GM23338 (cell line): ENCODE results near the gene ARL14. TPM values are rescaled to one million over a fixed set of nuclear protein-coding genes. Genes with fewer than 3 reads are reported as not detected.

Experiments used
- ATAC-seq: fragments of 200-7000 bp; cut with Tn5 transposase; 3 replicates; pipeline ENCODE4 v1.9.1; 2020
- DNase-seq: peaks from one replicate; pipeline ENCODE4 v3.0.0-alpha.2; 2015; ENCODE audit warnings: low spot score
- H2AFZ ChIP-seq: fragments of 200-600 bp; sonication (generic); 2 replicates; pipeline ENCODE4 v1.8.0; 2016; ENCODE audit warnings: antibody characterized with exemption, mild to moderate bottlenecking, moderate library complexity
- H3F3A ChIP-seq: fragments of 200-600 bp; sonication (generic); replicated peaks from 2 replicates; pipeline ENCODE4 v1.8.0; 2017; ENCODE audit warnings: antibody characterized with exemption, mixed run types, low read depth
- H3K27ac ChIP-seq: fragments of 200-600 bp; sonication (generic); 2 replicates; pipeline ENCODE4 v1.6.1; 2016; ENCODE audit warnings: low read depth
- H3K27me3 ChIP-seq: fragments of 200-600 bp; sonication (generic); 2 replicates; pipeline ENCODE4 v1.8.0; 2016; ENCODE audit warnings: mild to moderate bottlenecking, mixed run types, moderate library complexity; ENCODE audit not compliant: insufficient read depth
- H3K36me3 ChIP-seq: fragments of 200-600 bp; sonication (generic); 2 replicates; pipeline ENCODE4 v1.8.0; 2016; ENCODE audit warnings: mild to moderate bottlenecking; ENCODE audit not compliant: insufficient read depth
- H3K4me1 ChIP-seq: fragments of 200-600 bp; sonication (generic); 2 replicates; pipeline ENCODE4 v1.8.0; 2016; ENCODE audit warnings: mild to moderate bottlenecking, moderate library complexity; ENCODE audit not compliant: insufficient read depth
- H3K4me2 ChIP-seq: fragments of 200-600 bp; sonication (generic); 2 replicates; pipeline ENCODE4 v1.7.1; 2017; ENCODE audit warnings: mixed run types
- H3K4me3 ChIP-seq: fragments of 200-600 bp; sonication (generic); 2 replicates; pipeline ENCODE4 v1.6.1; 2016; ENCODE audit warnings: mixed run types
- H3K79me2 ChIP-seq: fragments of 200-600 bp; sonication (generic); replicated peaks from 2 replicates; pipeline ENCODE4 v1.8.0; 2017; ENCODE audit warnings: mild to moderate bottlenecking; ENCODE audit not compliant: insufficient read depth
- H3K9me2 ChIP-seq: fragments of 200-600 bp; sonication (generic); 2 replicates; pipeline ENCODE4 v1.8.0; 2017; ENCODE audit not compliant: insufficient read depth
- H4K20me1 ChIP-seq: fragments of 200-600 bp; sonication (generic); replicated peaks from 2 replicates; pipeline ENCODE4 v1.8.0; 2017; ENCODE audit warnings: mild to moderate bottlenecking; ENCODE audit not compliant: insufficient read depth
- H3K27ac Mint-ChIP-seq: 2 replicates; pipeline ENCODE4 v1.8.0; 2020; ENCODE audit warnings: inconsistent platforms, mild to moderate bottlenecking, moderate library complexity, mixed read lengths
- H3K27me3 Mint-ChIP-seq: 3 replicates; pipeline ENCODE4 v1.8.0; 2022; ENCODE audit warnings: low read depth, mild to moderate bottlenecking, moderate library complexity, mixed read lengths, inconsistent platforms; ENCODE audit not compliant: insufficient read depth, poor library complexity
- H3K36me3 Mint-ChIP-seq: 3 replicates; pipeline ENCODE4 v1.8.0; 2021; ENCODE audit warnings: low read depth, mild to moderate bottlenecking, inconsistent platforms, moderate library complexity, mixed read lengths
- H3K4me1 Mint-ChIP-seq: 3 replicates; pipeline ENCODE4 v1.8.0; 2020; ENCODE audit warnings: mild to moderate bottlenecking, inconsistent platforms, mixed read lengths
- H3K4me3 Mint-ChIP-seq: 3 replicates; pipeline ENCODE4 v1.8.0; 2021; ENCODE audit warnings: moderate library complexity, mild to moderate bottlenecking, inconsistent platforms, mixed read lengths
- H3K9me3 Mint-ChIP-seq: 3 replicates; pipeline ENCODE4 v1.8.0; 2020; ENCODE audit warnings: moderate library complexity, mild to moderate bottlenecking, inconsistent platforms, mixed read lengths
- CREB1 ChIP-seq: fragments of 250-450 bp; sonication (Bioruptor Pico); IDR thresholded peaks from 2 replicates; pipeline ENCODE4 v1.5.0; 2020; ENCODE audit warnings: low read depth, mild to moderate bottlenecking, moderate library complexity
- CTCF ChIP-seq, 2 experiments: fragments of 200-600 bp in 1 of 2; sonication (generic) in 1 of 2; conservative IDR thresholded peaks; 2 replicates each; pipeline versions ENCODE4 v1.5.1 to v1.6.1; 2016 to 2017; ENCODE audit warnings: antibody characterized with exemption in 2 of 2, low read depth in 2 of 2, mild to moderate bottlenecking in 2 of 2, moderate library complexity in 1 of 2
- ETS1 ChIP-seq: IDR thresholded peaks from 2 replicates; pipeline ENCODE4 v1.6.1; 2016; ENCODE audit warnings: antibody characterized with exemption
- EZH2 ChIP-seq: fragments of 200-600 bp; sonication (generic); IDR thresholded peaks from one replicate; pipeline ENCODE4 v1.8.0; 2017; ENCODE audit warnings: antibody characterized with exemption, mild to moderate bottlenecking, low read depth; ENCODE audit not compliant: unreplicated experiment
- JUNB ChIP-seq: IDR thresholded peaks from one replicate; pipeline ENCODE4 v1.6.1; 2016; ENCODE audit warnings: antibody characterized with exemption; ENCODE audit not compliant: unreplicated experiment
- REST ChIP-seq: IDR thresholded peaks from one replicate; pipeline ENCODE4 v1.6.1; 2018; ENCODE audit warnings: antibody characterized with exemption; ENCODE audit not compliant: unreplicated experiment
- STAT1 ChIP-seq: IDR thresholded peaks from one replicate; pipeline ENCODE4 v1.6.1; 2016; ENCODE audit warnings: antibody characterized with exemption; ENCODE audit not compliant: unreplicated experiment
- ZNF114 ChIP-seq: fragments of 250-450 bp; sonication (Bioruptor Pico); IDR thresholded peaks from 2 replicates; pipeline ENCODE4 v1.5.0; 2020; ENCODE audit warnings: mild to moderate bottlenecking, moderate library complexity
- polyA plus RNA-seq: library from polyadenylated mRNA; unstranded; fragments of >200 nt; fragmentation: Nextera tagmentation; extraction: Ambion mirVana; gene quantifications from 2 replicates; pipeline ENCODE4 v1.2.1, GENCODE V29; 2016
- total RNA-seq: library from RNA; depleted of rRNA; stranded (reverse); fragments of >200 nt; shearing (Covaris generic); gene quantifications from 2 replicates; pipeline ENCODE4 v1.2.3, GENCODE V29; 2014

ARL14 gene
- total and polyA plus RNA-seq, 2 experiments from 2014 or later, result not detected

- Mint-ChIP-seq H3K4me1 (no peaks in the 10 kb centered on the region), H3K4me3 (no peak overlapping the region), H3K9me3 (no peaks in the 10 kb centered on the region), H3K27me3 (peaks cover 2% of the 10 kb centered on the region), H3K36me3 (no peaks in the 10 kb centered on the region), H3K27ac (no peak overlapping the region)
- no peak overlapping the region for H3K4me3 ChIP-seq
- no peaks in the 10 kb centered on the region for H3K36me3 ChIP-seq
- DNase-seq, result no peak
- no peaks in the 10 kb centered on the region for H3K4me1 ChIP-seq
- ATAC-seq, result no peak
- TF ChIP-seq CTCF (conservative IDR thresholded peaks at IDR 0.05; ENCODE audit: low read depth in 2 of 2), result no peak
- TF ChIP-seq ZNF114, result no peak
- no peaks in the 10 kb centered on the region for H3K9me2 ChIP-seq
- H4K20me1 ChIP-seq, result no peaks in the 10 kb centered on the region
- no peak overlapping the region for H2AFZ ChIP-seq
- H3K79me2 ChIP-seq, result no peaks in the 10 kb centered on the region
- no peaks in the 10 kb centered on the region for H3F3A ChIP-seq
- no peak overlapping the region for H3K4me2 ChIP-seq
- H3K27me3 ChIP-seq, result no peaks in the 10 kb centered on the region
- H3K27ac ChIP-seq, result no peak overlapping the region
Measured at GRCh38 chr3:160693191-160693590, 16.2 kb downstream of the ARL14 start.

GRCh38 chr3:160694345-160694744, 17.4 kb downstream of the ARL14 start:
- Mint-ChIP-seq H3K36me3 (no peaks in the 10 kb centered on the region), H3K4me3 (no peak overlapping the region), H3K9me3 (no peaks in the 10 kb centered on the region), H3K27me3 (peaks cover 2% of the 10 kb centered on the region), H3K27ac (no peak overlapping the region), H3K4me1 (peaks cover 4% of the 10 kb centered on the region; the same call in 2 of the 3 replicates)
- Histone ChIP-seq H2AFZ (no peak overlapping the region), H3K27me3 (no peaks in the 10 kb centered on the region), H3F3A (no peaks in the 10 kb centered on the region), H3K36me3 (no peaks in the 10 kb centered on the region), H3K4me2 (no peak overlapping the region), H3K4me1 (no peaks in the 10 kb centered on the region), H3K79me2 (no peaks in the 10 kb centered on the region), H3K9me2 (no peaks in the 10 kb centered on the region), H3K27ac (no peak overlapping the region), H3K4me3 (no peak overlapping the region), H4K20me1 (no peaks in the 10 kb centered on the region)
- ATAC-seq, result no peak
- DNase-seq, result no peak
- TF ChIP-seq EZH2 (no peak), REST (no peak), CREB1 (CRISPR knock-in tag) (no peak), ETS1 (no peak), JUNB (no peak), STAT1 (no peak), CTCF (conservative IDR thresholded peaks at IDR 0.05; ENCODE audit: low read depth in 2 of 2) (no peak)
